GM21526 (cell line): ENCODE measurements around the gene GCA.

Experiments used
- ATAC-seq: cut with Tn5 transposase; IDR thresholded peaks from one replicate; pipeline ENCODE4 v1.9.1; 2021; ENCODE audit warnings: moderate library complexity; ENCODE audit not compliant: unreplicated experiment, low FRiP score

Gene GCA

GRCh38 chr2:162403884-162404283 lies 60.0 kb downstream of the GCA start:
- no peak for ATAC-seq
